ENCODE results near the gene GPR141.
A peak's percentile ranks its signal among the peaks of the same experiment; 100 is the strongest.
"Not testable (repeated sequence)": the region's sequence is repeated elsewhere in the genome, so short reads cannot be mapped to it uniquely, and the experiment has no call there.

GPR141 gene

GRCh38 chr7:37686556-37687345 is 3.2 kb downstream of the GPR141 start:
- DNase-seq: no peak

- no peak for DNase-seq
These were observed 6.6 kb downstream of the GPR141 start for GRCh38 chr7:37690206-37690605.

- DNase-seq: no peak
These were observed 10.9 kb downstream of the GPR141 start for GRCh38 chr7:37694208-37695094.

- no peak for DNase-seq
These were observed 14.7 kb downstream of the GPR141 start for GRCh38 chr7:37698276-37698675.

GRCh38 chr7:37698782-37699181 is 15.2 kb downstream of the GPR141 start:
- DNase-seq: no peak

GRCh38 chr7:37701769-37702168 is 18.2 kb downstream of the GPR141 start:
- no peak for DNase-seq

- DNase-seq: no peak
These were observed 19.8 kb downstream of the GPR141 start for GRCh38 chr7:37703361-37703760.

- not testable (repeated sequence) for DNase-seq
These were observed 20.8 kb downstream of the GPR141 start for GRCh38 chr7:37704328-37704833.

GRCh38 chr7:37705976-37706375 is 22.4 kb downstream of the GPR141 start:
- no peak for DNase-seq

- no peak for DNase-seq
These were observed 23.2 kb downstream of the GPR141 start for GRCh38 chr7:37706804-37707203.

GRCh38 chr7:37707754-37708485 is 24.4 kb downstream of the GPR141 start:
- DNase-seq: no peak

GRCh38 chr7:37709631-37710509 is 26.3 kb downstream of the GPR141 start:
- no peak for DNase-seq

- DNase-seq: no peak
These were observed 30.0 kb downstream of the GPR141 start for GRCh38 chr7:37713613-37714012.

- DNase-seq: no peak
These were observed 31.0 kb downstream of the GPR141 start for GRCh38 chr7:37714606-37715005.

GRCh38 chr7:37718585-37718984 is 35.0 kb downstream of the GPR141 start:
- DNase-seq: no peak

GRCh38 chr7:37719077-37719476 is 35.5 kb downstream of the GPR141 start:
- DNase-seq: no peak

GRCh38 chr7:37724732-37725131 is 41.2 kb downstream of the GPR141 start:
- DNase-seq: no peak

GRCh38 chr7:37726016-37726415 is 42.5 kb downstream of the GPR141 start:
- no peak for DNase-seq

GRCh38 chr7:37728747-37729146 is 45.2 kb downstream of the GPR141 start:
- no peak for DNase-seq

GRCh38 chr7:37729181-37729580 is 45.6 kb downstream of the GPR141 start:
- DNase-seq: no peak

GRCh38 chr7:37730501-37730900 is 46.9 kb downstream of the GPR141 start:
- no peak for DNase-seq

GRCh38 chr7:37732253-37732652 is 48.7 kb downstream of the GPR141 start:
- DNase-seq: peak; percentile 28

All from CD4-positive, alpha-beta T cell treated with Interleukin-4 for 4 hours (primary cell).